ENCODE results near the gene KCNH8.

Gene KCNH8

GRCh38 chr3:19342389-19342788 is 194.1 kb downstream of the KCNH8 start:
- DNase-seq, result no peak
- H4K8ac ChIP-seq (ENCODE audit: low read length), result no peak overlapping the region
- no peaks in the 10 kb centered on the region for H3K27me3 ChIP-seq (ENCODE audit: control insufficient read depth in 1 of 2, insufficient read depth in 1 of 2, low read length in 2 of 2)
- H2BK120ac ChIP-seq (ENCODE audit: low read depth, low read length), result no peak overlapping the region
- no peak overlapping the region for H3K4ac ChIP-seq (ENCODE audit: low read depth in 1 of 2, low read length in 2 of 2)
- no peak overlapping the region for H3K4me2 ChIP-seq (ENCODE audit: low read length, poor library complexity, severe bottlenecking)
- no peaks in the 10 kb centered on the region for H3K4me1 ChIP-seq (ENCODE audit: control insufficient read depth, insufficient read depth, low read depth, low read length)
- H3K27ac ChIP-seq (ENCODE audit: low read length, poor library complexity, severe bottlenecking), result no peak overlapping the region
- H4K91ac ChIP-seq (ENCODE audit: low read length), result no peak overlapping the region
- no peak overlapping the region for H2BK5ac ChIP-seq (ENCODE audit: low read depth, low read length, poor library complexity, severe bottlenecking)
- H2AFZ ChIP-seq (ENCODE audit: low read depth, low read length), result no peak overlapping the region
- no peak overlapping the region for H3K14ac ChIP-seq (ENCODE audit: low read length in 2 of 2)
- no peak overlapping the region for H2AK5ac ChIP-seq (ENCODE audit: low read length, severe bottlenecking)
- no peaks in the 10 kb centered on the region for H3K79me1 ChIP-seq (replicated peaks; ENCODE audit: low read length, poor library complexity, severe bottlenecking)
- H3K23ac ChIP-seq (ENCODE audit: low read length in 2 of 2), result no peak overlapping the region
- no peaks in the 10 kb centered on the region for H3K9me3 ChIP-seq (ENCODE audit: control insufficient read depth, low read length)
- no peaks in the 10 kb centered on the region for H3K36me3 ChIP-seq (ENCODE audit: control insufficient read depth in 1 of 2, insufficient read depth in 2 of 2, low read depth in 1 of 2, low read length in 2 of 2)
- H3K9ac ChIP-seq (ENCODE audit: low read length), result no peak overlapping the region
- no peak overlapping the region for H3K4me3 ChIP-seq (ENCODE audit: insufficient read depth in 1 of 2, low read depth in 1 of 2, low read length in 2 of 2)
- H2BK12ac ChIP-seq (ENCODE audit: low read length in 2 of 2), result no peak overlapping the region
- H3K18ac ChIP-seq (ENCODE audit: low read depth in 1 of 2, low read length in 2 of 2), result no peak overlapping the region
- H2BK15ac ChIP-seq (ENCODE audit: low read depth, poor library complexity, severe bottlenecking), result no peak overlapping the region
- 76% methylated on average over 4 of the region's 5 CpGs for WGBS

GRCh38 chr3:19346759-19347158 is 198.4 kb downstream of the KCNH8 start:
- no peaks in the 10 kb centered on the region for H3K4me1 ChIP-seq (ENCODE audit: control insufficient read depth, insufficient read depth, low read depth, low read length)
- H3K14ac ChIP-seq (ENCODE audit: low read length in 2 of 2), result no peak overlapping the region
- H3K18ac ChIP-seq (ENCODE audit: low read depth in 1 of 2, low read length in 2 of 2), result no peak overlapping the region
- no peak overlapping the region for H3K4me2 ChIP-seq (ENCODE audit: low read length, poor library complexity, severe bottlenecking)
- H2BK12ac ChIP-seq (ENCODE audit: low read length in 2 of 2), result no peak overlapping the region
- H3K36me3 ChIP-seq (ENCODE audit: control insufficient read depth in 1 of 2, insufficient read depth in 2 of 2, low read depth in 1 of 2, low read length in 2 of 2), result no peaks in the 10 kb centered on the region
- no peak overlapping the region for H2BK5ac ChIP-seq (ENCODE audit: low read depth, low read length, poor library complexity, severe bottlenecking)
- no peaks in the 10 kb centered on the region for H3K9me3 ChIP-seq (ENCODE audit: control insufficient read depth, low read length)
- H2BK15ac ChIP-seq (ENCODE audit: low read depth, poor library complexity, severe bottlenecking), result no peak overlapping the region
- H2AFZ ChIP-seq (ENCODE audit: low read depth, low read length), result no peak overlapping the region
- 33% methylated on average over 1 of the region's 1 CpG for WGBS
- H3K23ac ChIP-seq (ENCODE audit: low read length in 2 of 2), result no peak overlapping the region
- no peak overlapping the region for H3K4ac ChIP-seq (ENCODE audit: low read depth in 1 of 2, low read length in 2 of 2)
- no peak overlapping the region for H3K27ac ChIP-seq (ENCODE audit: low read length, poor library complexity, severe bottlenecking)
- H3K27me3 ChIP-seq (ENCODE audit: control insufficient read depth in 1 of 2, insufficient read depth in 1 of 2, low read length in 2 of 2), result no peaks in the 10 kb centered on the region
- H3K4me3 ChIP-seq (ENCODE audit: insufficient read depth in 1 of 2, low read depth in 1 of 2, low read length in 2 of 2), result no peak overlapping the region
- H4K91ac ChIP-seq (ENCODE audit: low read length), result no peak overlapping the region
- no peak overlapping the region for H3K9ac ChIP-seq (ENCODE audit: low read length)
- no peaks in the 10 kb centered on the region for H3K79me1 ChIP-seq (replicated peaks; ENCODE audit: low read length, poor library complexity, severe bottlenecking)
- H4K8ac ChIP-seq (ENCODE audit: low read length), result no peak overlapping the region
- no peak overlapping the region for H2AK5ac ChIP-seq (ENCODE audit: low read length, severe bottlenecking)
- DNase-seq, result no peak
- no peak overlapping the region for H2BK120ac ChIP-seq (ENCODE audit: low read depth, low read length)

- no peak overlapping the region for H2BK120ac ChIP-seq (ENCODE audit: low read depth, low read length)
- H3K18ac ChIP-seq (ENCODE audit: low read depth in 1 of 2, low read length in 2 of 2), result no peak overlapping the region
- H3K9ac ChIP-seq (ENCODE audit: low read length), result no peak overlapping the region
- no peaks in the 10 kb centered on the region for H3K9me3 ChIP-seq (ENCODE audit: control insufficient read depth, low read length)
- no peak overlapping the region for H3K27ac ChIP-seq (ENCODE audit: low read length, poor library complexity, severe bottlenecking)
- no peaks in the 10 kb centered on the region for H3K36me3 ChIP-seq (ENCODE audit: control insufficient read depth in 1 of 2, insufficient read depth in 2 of 2, low read depth in 1 of 2, low read length in 2 of 2)
- no peak overlapping the region for H2BK5ac ChIP-seq (ENCODE audit: low read depth, low read length, poor library complexity, severe bottlenecking)
- H2BK12ac ChIP-seq (ENCODE audit: low read length in 2 of 2), result no peak overlapping the region
- no peak overlapping the region for H3K4me2 ChIP-seq (ENCODE audit: low read length, poor library complexity, severe bottlenecking)
- H3K27me3 ChIP-seq (ENCODE audit: control insufficient read depth in 1 of 2, insufficient read depth in 1 of 2, low read length in 2 of 2), result no peaks in the 10 kb centered on the region
- H3K23ac ChIP-seq (ENCODE audit: low read length in 2 of 2), result no peak overlapping the region
- no peaks in the 10 kb centered on the region for H3K4me1 ChIP-seq (ENCODE audit: control insufficient read depth, insufficient read depth, low read depth, low read length)
- no peak overlapping the region for H2AFZ ChIP-seq (ENCODE audit: low read depth, low read length)
- WGBS, result 80% methylated on average over 7 of the region's 7 CpGs
- no peak overlapping the region for H2BK15ac ChIP-seq (ENCODE audit: low read depth, poor library complexity, severe bottlenecking)
- DNase-seq, result no peak
- no peak overlapping the region for H3K4me3 ChIP-seq (ENCODE audit: insufficient read depth in 1 of 2, low read depth in 1 of 2, low read length in 2 of 2)
- H4K91ac ChIP-seq (ENCODE audit: low read length), result no peak overlapping the region
- H3K79me1 ChIP-seq (replicated peaks; ENCODE audit: low read length, poor library complexity, severe bottlenecking), result no peaks in the 10 kb centered on the region
- H3K14ac ChIP-seq (ENCODE audit: low read length in 2 of 2), result no peak overlapping the region
- H2AK5ac ChIP-seq (ENCODE audit: low read length, severe bottlenecking), result no peak overlapping the region
- H3K4ac ChIP-seq (ENCODE audit: low read depth in 1 of 2, low read length in 2 of 2), result no peak overlapping the region
- no peak overlapping the region for H4K8ac ChIP-seq (ENCODE audit: low read length)
These were observed 199.4 kb downstream of the KCNH8 start for GRCh38 chr3:19347671-19348070.

GRCh38 chr3:19348500-19348899 is 200.2 kb downstream of the KCNH8 start:
- H2BK12ac ChIP-seq (ENCODE audit: low read length in 2 of 2), result no peak overlapping the region
- no peak overlapping the region for H2BK120ac ChIP-seq (ENCODE audit: low read depth, low read length)
- no peak overlapping the region for H3K4me3 ChIP-seq (ENCODE audit: insufficient read depth in 1 of 2, low read depth in 1 of 2, low read length in 2 of 2)
- WGBS, result 63% methylated on average over 2 of the region's 2 CpGs
- no peak for DNase-seq
- H2BK15ac ChIP-seq (ENCODE audit: low read depth, poor library complexity, severe bottlenecking), result no peak overlapping the region
- H3K9ac ChIP-seq (ENCODE audit: low read length), result no peak overlapping the region
- H3K18ac ChIP-seq (ENCODE audit: low read depth in 1 of 2, low read length in 2 of 2), result no peak overlapping the region
- H3K36me3 ChIP-seq (ENCODE audit: control insufficient read depth in 1 of 2, insufficient read depth in 2 of 2, low read depth in 1 of 2, low read length in 2 of 2), result no peaks in the 10 kb centered on the region
- no peak overlapping the region for H2AFZ ChIP-seq (ENCODE audit: low read depth, low read length)
- no peaks in the 10 kb centered on the region for H3K27me3 ChIP-seq (ENCODE audit: control insufficient read depth in 1 of 2, insufficient read depth in 1 of 2, low read length in 2 of 2)
- H4K91ac ChIP-seq (ENCODE audit: low read length), result no peak overlapping the region
- no peaks in the 10 kb centered on the region for H3K4me1 ChIP-seq (ENCODE audit: control insufficient read depth, insufficient read depth, low read depth, low read length)
- H3K4me2 ChIP-seq (ENCODE audit: low read length, poor library complexity, severe bottlenecking), result no peak overlapping the region
- H4K8ac ChIP-seq (ENCODE audit: low read length), result no peak overlapping the region
- H3K27ac ChIP-seq (ENCODE audit: low read length, poor library complexity, severe bottlenecking), result no peak overlapping the region
- no peak overlapping the region for H3K14ac ChIP-seq (ENCODE audit: low read length in 2 of 2)
- H3K4ac ChIP-seq (ENCODE audit: low read depth in 1 of 2, low read length in 2 of 2), result no peak overlapping the region
- H3K79me1 ChIP-seq (replicated peaks; ENCODE audit: low read length, poor library complexity, severe bottlenecking), result no peaks in the 10 kb centered on the region
- no peak overlapping the region for H3K23ac ChIP-seq (ENCODE audit: low read length in 2 of 2)
- H2AK5ac ChIP-seq (ENCODE audit: low read length, severe bottlenecking), result no peak overlapping the region
- no peaks in the 10 kb centered on the region for H3K9me3 ChIP-seq (ENCODE audit: control insufficient read depth, low read length)
- no peak overlapping the region for H2BK5ac ChIP-seq (ENCODE audit: low read depth, low read length, poor library complexity, severe bottlenecking)

Data from mesenchymal stem cell (in vitro differentiated cells and primary cell).